Natural killer cell (primary cell): Measurements from ENCODE around the gene TMPRSS7. TPM values are rescaled to one million over a fixed set of nuclear protein-coding genes. Genes with fewer than 3 reads are reported as not detected.
A peak's percentile ranks its signal among the peaks of the same experiment; 100 is the strongest.

Experiments
- ATAC-seq, 3 donors: fragments of 150-1000 bp in 2 of 3; fragments of 200-7000 bp in 1 of 3; cut with Tn5 transposase; 1 replicate in 1 of 3; 2 replicates in 2 of 3; pipeline ENCODE4 v1.10.0; 2021; ENCODE audit warnings: mild to moderate bottlenecking in 2 of 3, moderate library complexity in 2 of 3
- DNase-seq, 2 donors: peaks; one replicate each; pipeline versions ENCODE4 v3.0.0 to v3.0.0-alpha.2; 2013 to 2021; ENCODE audit warnings: mixed read lengths in 1 of 2
- H3K27ac ChIP-seq: one replicate; pipeline ENCODE4 v1.5.1; 2013; ENCODE audit warnings: mild to moderate bottlenecking, low read length
- H3K27me3 ChIP-seq: one replicate; pipeline ENCODE4 v1.6.1; 2013; ENCODE audit warnings: low read length; ENCODE audit not compliant: control insufficient read depth, insufficient read depth
- H3K36me3 ChIP-seq: one replicate; pipeline ENCODE4 v1.6.1; 2013; ENCODE audit warnings: low read length; ENCODE audit not compliant: control insufficient read depth, insufficient read depth
- H3K4me1 ChIP-seq: one replicate; pipeline ENCODE4 v1.6.1; 2013; ENCODE audit warnings: low read length; ENCODE audit not compliant: control insufficient read depth, insufficient read depth
- H3K4me3 ChIP-seq: one replicate; pipeline ENCODE4 v1.5.1; 2013; ENCODE audit warnings: low read length
- H3K9me3 ChIP-seq: one replicate; pipeline ENCODE4 v1.6.1; 2013; ENCODE audit warnings: low read length; ENCODE audit not compliant: control insufficient read depth, insufficient read depth
- H3K27ac Mint-ChIP-seq, 2 donors: one replicate each; pipeline ENCODE4 v1.8.0; 2022; ENCODE audit warnings: mild to moderate bottlenecking in 2 of 2, mixed read lengths in 2 of 2, moderate library complexity in 1 of 2
- H3K27me3 Mint-ChIP-seq, 2 donors: one replicate each; pipeline ENCODE4 v1.8.0; 2022; ENCODE audit warnings: low read depth in 2 of 2, mixed read lengths in 2 of 2
- H3K36me3 Mint-ChIP-seq: one replicate; pipeline ENCODE4 v1.8.0; 2022; ENCODE audit warnings: mixed read lengths
- H3K4me1 Mint-ChIP-seq, 2 donors: one replicate each; pipeline ENCODE4 v1.8.0; 2022; ENCODE audit warnings: mixed read lengths in 2 of 2
- H3K4me3 Mint-ChIP-seq: one replicate; pipeline ENCODE4 v1.8.0; 2022; ENCODE audit warnings: mild to moderate bottlenecking, moderate library complexity, mixed read lengths
- H3K9me3 Mint-ChIP-seq, 2 donors: one replicate each; pipeline ENCODE4 v1.8.0; 2022; ENCODE audit warnings: mixed read lengths in 2 of 2
- CTCF ChIP-seq: fragments of 200-600 bp; IDR thresholded peaks from one replicate; pipeline ENCODE4 v1.8.0; 2022; ENCODE audit warnings: antibody characterized with exemption
- WGBS: methylation state at CpG from one replicate; pipeline ENCODE4 v1.1.7; 2013; ENCODE audit warnings: missing lambda C conversion rate; ENCODE audit not compliant: insufficient coverage; 5-methylcytosine and 5-hydroxymethylcytosine counted together
- intact Hi-C: fragments of 100-400 bp; cut with micrococcal nuclease; formaldehyde crosslinking; loops from one replicate; pipeline ENCODE4 v1.14.2; 2022
- total RNA-seq, 4 donors: library from RNA; stranded (reverse); fragments of 120-200 nt in 1 of 4; gene quantifications; one replicate each; pipeline versions ENCODE4 v1.2.3 to v1.2.4, GENCODE V29; 2013 to 2022

TMPRSS7 gene
- total RNA-seq, 3 donors from 2014 or later (not counting 1 experiment from before 2014, with no cell fraction given) = not detected

- ATAC-seq = peak; percentile 69 to 88 (median 87)
- peak; percentile 64 for TF ChIP-seq CTCF
- intact Hi-C loops = loop anchor here (1.0 kb wide), 1 partner anchor 24 kb away; no protein-coding TSS in a partner anchor
- Mint-ChIP-seq H3K4me1 (peaks cover 0 to 3% of the 10 kb centered on the region in 2 donors), H3K9me3 (no peaks in the 10 kb centered on the region), H3K4me3 (no peak overlapping the region), H3K36me3 (no peaks in the 10 kb centered on the region), H3K27ac (no peak overlapping the region), H3K27me3 (no peaks in the 10 kb centered on the region)
- no peaks in the 10 kb centered on the region for H3K9me3 ChIP-seq
- no peaks in the 10 kb centered on the region for H3K27me3 ChIP-seq
- H3K4me3 ChIP-seq = no peak overlapping the region
- WGBS = 54% methylated on average over 16 of the region's 19 CpGs
- no peaks in the 10 kb centered on the region for H3K36me3 ChIP-seq
- no peak overlapping the region for H3K27ac ChIP-seq
- peaks cover 5% of the 10 kb centered on the region for H3K4me1 ChIP-seq
- DNase-seq = peak; percentile 28 to 78
Measured at GRCh38 chr3:112013058-112013783, 21.3 kb upstream of the TMPRSS7 start.

- Histone ChIP-seq H3K9me3 (no peaks in the 10 kb centered on the region), H3K4me3 (no peak overlapping the region), H3K4me1 (peaks cover 5% of the 10 kb centered on the region), H3K27me3 (no peaks in the 10 kb centered on the region), H3K36me3 (no peaks in the 10 kb centered on the region), H3K27ac (no peak overlapping the region)
- WGBS = 67% methylated on average over 5 of the region's 5 CpGs
- H3K27me3 Mint-ChIP-seq = no peaks in the 10 kb centered on the region
- ATAC-seq (peak in 2 of 3 donors; percentile 12 to 18), DNase-seq (no peak)
- no peaks in the 10 kb centered on the region for H3K9me3 Mint-ChIP-seq
- H3K36me3 Mint-ChIP-seq = no peaks in the 10 kb centered on the region
- peaks cover 0 to 3% of the 10 kb centered on the region in 2 donors for H3K4me1 Mint-ChIP-seq
- intact Hi-C loops = loop anchor here (1.0 kb wide), 1 partner anchor 24 kb away; no protein-coding TSS in a partner anchor
- H3K4me3 Mint-ChIP-seq = no peak overlapping the region
- peak; percentile 48 for TF ChIP-seq CTCF
- no peak overlapping the region for H3K27ac Mint-ChIP-seq
Measured at GRCh38 chr3:112013784-112014143, 20.8 kb upstream of the TMPRSS7 start.

GRCh38 chr3:112017091-112017490 is 17.4 kb upstream of the TMPRSS7 start:
- no peak overlapping the region for H3K27ac Mint-ChIP-seq
- ATAC-seq = no peak
- no peaks in the 10 kb centered on the region for H3K36me3 Mint-ChIP-seq
- no peak overlapping the region for H3K4me3 ChIP-seq
- H3K36me3 ChIP-seq = no peaks in the 10 kb centered on the region
- no peaks in the 10 kb centered on the region for H3K27me3 Mint-ChIP-seq
- peaks cover 5% of the 10 kb centered on the region for H3K4me1 ChIP-seq
- no peak overlapping the region for H3K4me3 Mint-ChIP-seq
- intact Hi-C loops = no loop called here
- TF ChIP-seq CTCF = no peak
- no peaks in the 10 kb centered on the region for H3K9me3 Mint-ChIP-seq
- no peaks in the 10 kb centered on the region for H3K9me3 ChIP-seq
- no peak for DNase-seq
- H3K27ac ChIP-seq = no peak overlapping the region
- H3K4me1 Mint-ChIP-seq = peaks cover 0 to 3% of the 10 kb centered on the region in 2 donors
- H3K27me3 ChIP-seq = no peaks in the 10 kb centered on the region

GRCh38 chr3:112018712-112019111 is 15.8 kb upstream of the TMPRSS7 start:
- Mint-ChIP-seq H3K4me3 (no peak overlapping the region), H3K27me3 (no peaks in the 10 kb centered on the region), H3K36me3 (no peaks in the 10 kb centered on the region), H3K4me1 (peaks cover 0 to 2% of the 10 kb centered on the region in 2 donors), H3K9me3 (no peaks in the 10 kb centered on the region), H3K27ac (no peak overlapping the region)
- H3K36me3 ChIP-seq = no peaks in the 10 kb centered on the region
- no peaks in the 10 kb centered on the region for H3K9me3 ChIP-seq
- no peaks in the 10 kb centered on the region for H3K4me1 ChIP-seq
- no peaks in the 10 kb centered on the region for H3K27me3 ChIP-seq
- DNase-seq (no peak), ATAC-seq (no peak)
- WGBS = 93% methylated on average over 4 of the region's 4 CpGs
- H3K27ac ChIP-seq = no peak overlapping the region
- intact Hi-C loops = no loop called here
- no peak for TF ChIP-seq CTCF
- H3K4me3 ChIP-seq = no peak overlapping the region
